22Rv1 (cell line): ENCODE data around the gene ZBTB32.

Source experiments
- H3K27ac ChIP-seq: fragments of 450-650 bp; 2 replicates; pipeline ENCODE4 v1.5.1; 2017
- ZFX ChIP-seq: fragments of 450-650 bp; IDR thresholded peaks from 2 replicates; pipeline ENCODE4 v1.6.1; 2017; ENCODE audit warnings: antibody characterized with exemption, borderline replicate concordance
- TF ChIP-seq, protein P1 (sequence below): fragments of 450-650 bp; IDR thresholded peaks from 2 replicates; pipeline ENCODE4 v1.5.1; 2017; ENCODE audit warnings: mild to moderate bottlenecking

Gene ZBTB32

DNA sequence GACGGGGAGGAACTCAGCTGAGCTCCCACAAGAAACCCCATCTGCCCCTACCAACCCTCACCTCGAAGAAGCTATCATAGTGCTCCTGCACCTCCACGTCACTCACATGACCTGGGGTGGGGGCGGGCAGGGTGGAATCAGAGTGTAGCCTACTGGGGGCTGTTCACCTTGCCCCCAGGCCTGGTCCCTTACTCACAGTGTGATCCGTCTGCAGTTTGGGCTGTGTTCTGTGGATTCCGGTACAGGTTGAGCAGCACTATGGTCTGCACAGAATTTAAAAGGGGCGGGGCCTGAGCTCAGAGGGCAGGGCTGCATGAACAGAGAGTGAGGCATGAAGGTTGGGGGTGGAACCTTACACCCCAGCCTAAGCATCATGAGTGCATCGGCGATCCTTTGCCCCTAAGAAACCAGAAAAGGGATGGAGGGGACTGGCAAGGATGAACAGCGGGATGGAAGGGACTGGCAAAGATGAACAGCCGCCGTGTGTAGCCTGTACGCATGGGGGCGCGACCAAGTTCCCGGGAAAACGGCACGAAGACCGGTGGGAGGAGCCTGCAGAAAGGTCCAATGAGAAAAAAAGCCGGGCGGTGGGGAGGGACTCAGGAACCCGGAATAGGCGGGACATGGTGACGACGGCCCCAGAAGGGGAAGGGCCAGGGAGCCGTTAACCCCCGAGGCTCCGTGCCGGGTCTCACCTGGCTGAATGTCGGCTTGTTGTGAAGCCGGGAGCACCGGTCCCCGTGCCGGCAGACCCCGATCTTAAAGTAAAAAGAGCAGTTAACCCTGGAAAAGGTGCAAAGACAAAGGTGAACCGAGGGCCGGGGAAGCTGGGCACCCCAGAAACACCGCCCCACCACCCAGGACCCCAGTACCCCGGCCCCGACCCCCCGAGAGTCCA, 40.3 kb downstream of the ZBTB32 start:
- TF ChIP-seq ZFX = no peak
- TF ChIP-seq, protein P1, sequence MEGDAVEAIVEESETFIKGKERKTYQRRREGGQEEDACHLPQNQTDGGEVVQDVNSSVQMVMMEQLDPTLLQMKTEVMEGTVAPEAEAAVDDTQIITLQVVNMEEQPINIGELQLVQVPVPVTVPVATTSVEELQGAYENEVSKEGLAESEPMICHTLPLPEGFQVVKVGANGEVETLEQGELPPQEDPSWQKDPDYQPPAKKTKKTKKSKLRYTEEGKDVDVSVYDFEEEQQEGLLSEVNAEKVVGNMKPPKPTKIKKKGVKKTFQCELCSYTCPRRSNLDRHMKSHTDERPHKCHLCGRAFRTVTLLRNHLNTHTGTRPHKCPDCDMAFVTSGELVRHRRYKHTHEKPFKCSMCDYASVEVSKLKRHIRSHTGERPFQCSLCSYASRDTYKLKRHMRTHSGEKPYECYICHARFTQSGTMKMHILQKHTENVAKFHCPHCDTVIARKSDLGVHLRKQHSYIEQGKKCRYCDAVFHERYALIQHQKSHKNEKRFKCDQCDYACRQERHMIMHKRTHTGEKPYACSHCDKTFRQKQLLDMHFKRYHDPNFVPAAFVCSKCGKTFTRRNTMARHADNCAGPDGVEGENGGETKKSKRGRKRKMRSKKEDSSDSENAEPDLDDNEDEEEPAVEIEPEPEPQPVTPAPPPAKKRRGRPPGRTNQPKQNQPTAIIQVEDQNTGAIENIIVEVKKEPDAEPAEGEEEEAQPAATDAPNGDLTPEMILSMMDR = peak; percentile 56
- peak overlapping the region; percentile 98 for H3K27ac ChIP-seq

DNA sequence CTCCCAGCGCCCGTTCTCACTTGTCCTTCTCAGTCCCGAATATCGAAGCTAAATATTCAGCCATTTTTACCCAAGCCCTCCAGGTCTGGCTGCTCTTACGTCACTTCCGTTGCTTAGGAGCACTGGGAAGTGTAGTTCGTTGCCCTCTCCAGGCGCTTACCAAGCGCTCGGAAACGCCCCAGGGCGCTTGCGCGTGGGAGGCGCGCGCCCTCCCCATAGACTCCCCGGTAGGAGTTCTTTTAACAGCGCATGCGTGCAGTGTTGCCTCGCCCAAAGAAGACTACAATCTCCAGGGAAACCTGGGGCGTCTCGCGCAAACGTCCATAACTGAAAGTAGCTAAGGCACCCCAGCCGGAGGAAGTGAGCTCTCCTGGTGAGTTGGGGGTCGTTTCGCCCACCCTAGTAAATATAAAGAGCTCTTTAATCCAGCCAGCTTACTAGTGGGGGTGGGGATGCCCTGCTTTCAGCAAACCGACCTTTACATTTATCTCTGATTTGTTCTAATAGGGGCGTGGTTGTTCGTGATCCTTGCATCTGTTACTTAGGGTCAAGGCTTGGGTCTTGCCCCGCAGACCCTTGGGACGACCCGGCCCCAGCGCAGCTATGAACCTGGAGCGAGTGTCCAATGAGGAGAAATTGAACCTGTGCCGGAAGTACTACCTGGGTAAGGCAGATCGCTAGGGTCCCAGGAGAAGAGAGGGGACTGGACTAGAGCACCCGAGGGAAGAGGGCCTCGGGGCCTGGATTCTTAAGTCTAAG, 41.1 kb downstream of the ZBTB32 start, which contains the start of the genes PSENEN and U2AF1L4:
TSS of gene PSENEN (plus strand) at position 324 of the 759 bp plus-strand sequence. CDS start at position 604, 280 bp downstream.
TSS of gene U2AF1L4 (minus strand) at position 91 of the 759 bp plus-strand sequence. CDS start at position 64, 27 bp downstream.
- TF ChIP-seq ZFX = no peak
- TF ChIP-seq, protein P1 = no peak
- peak within 1 kb of the TSS; percentile 98 for H3K27ac ChIP-seq

- TF ChIP-seq, protein P1 = no peak
- no peak for TF ChIP-seq ZFX
- peak overlapping the region; percentile 98 for H3K27ac ChIP-seq
These were observed 41.7 kb downstream of the ZBTB32 start for GRCh38 chr19:35746087-35746462.

DNA sequence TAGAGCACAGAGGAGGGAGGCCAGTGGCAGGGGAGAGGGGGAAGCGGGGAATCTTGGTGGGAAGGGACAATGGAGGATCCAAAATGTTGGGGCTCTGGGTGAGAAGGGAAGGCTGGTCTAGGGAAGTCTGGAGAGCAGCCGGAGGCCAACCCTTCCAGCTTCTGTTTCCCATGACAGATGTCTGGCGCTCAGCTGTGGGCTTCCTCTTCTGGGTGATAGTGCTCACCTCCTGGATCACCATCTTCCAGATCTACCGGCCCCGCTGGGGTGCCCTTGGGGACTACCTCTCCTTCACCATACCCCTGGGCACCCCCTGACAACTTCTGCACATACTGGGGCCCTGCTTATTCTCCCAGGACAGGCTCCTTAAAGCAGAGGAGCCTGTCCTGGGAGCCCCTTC, 42.2 kb downstream of the ZBTB32 start:
- peak overlapping the region; percentile 98; the same call in 1 of the 2 replicates for H3K27ac ChIP-seq
- no peak for TF ChIP-seq ZFX
- TF ChIP-seq, protein P1 = no peak

GRCh38 chr19:35748106-35749020, 44.0 kb downstream of the ZBTB32 start, which contains the start of gene LIN37:
Gene LIN37 (plus strand): TSS chr19:35748576. CDS start chr19:35748725, 149 bp downstream.
- TF ChIP-seq ZFX = no peak
- TF ChIP-seq, protein P1 = no peak
- peak within 1 kb of the TSS; percentile 98 for H3K27ac ChIP-seq

DNA sequence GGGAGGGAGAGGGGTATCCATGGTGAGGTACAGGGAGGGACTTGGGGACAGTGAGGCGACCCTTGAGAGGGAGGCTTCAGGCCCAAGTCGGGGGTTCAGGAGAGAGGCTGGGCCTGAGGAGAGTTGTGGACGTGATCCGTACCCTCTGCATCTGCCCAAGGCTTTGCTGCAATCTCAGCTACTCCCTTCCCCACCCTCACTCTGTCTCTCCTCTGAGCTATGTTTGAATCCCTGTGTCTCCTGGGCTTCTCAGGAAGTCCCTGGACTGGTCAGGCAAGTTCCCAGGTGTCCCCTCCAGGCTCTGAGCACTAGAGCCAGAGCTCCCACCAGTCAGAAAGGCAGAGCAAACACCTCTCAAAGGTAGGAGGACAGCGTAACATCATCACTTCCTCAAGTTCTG, 45.8 kb downstream of the ZBTB32 start:
- peak overlapping the region; percentile 36 for H3K27ac ChIP-seq
- TF ChIP-seq, protein P1 = no peak
- TF ChIP-seq ZFX = no peak
